ENCODE measurements around the gene NLRC5. TPM values are rescaled to one million over a fixed set of nuclear protein-coding genes. Genes with fewer than 3 reads are reported as not detected.

The NLRC5 gene
- polyA plus RNA-seq, 1 donor from 2014 or later: 134 TPM

DNA sequence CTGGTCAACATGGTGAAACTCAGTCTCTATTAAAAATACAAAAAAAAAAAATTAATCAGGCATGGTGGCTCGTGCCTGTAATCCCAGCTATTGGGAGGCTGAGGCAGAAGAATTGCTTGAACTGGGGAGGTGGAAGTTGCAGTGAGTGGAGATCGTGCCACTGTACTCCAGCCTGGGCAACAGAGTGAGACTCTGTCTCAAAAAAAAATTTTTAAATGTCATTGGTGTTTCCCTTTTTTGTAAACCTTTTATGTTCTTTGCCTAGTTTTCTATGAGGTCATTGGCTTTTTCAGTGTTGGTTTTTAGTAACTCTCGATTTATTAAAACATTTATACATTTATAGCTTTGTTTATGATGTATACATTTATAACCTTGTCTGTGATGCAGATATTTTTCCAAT, 18.2 kb downstream of the NLRC5 start:
- Mint-ChIP-seq H3K36me3 (peaks cover 7% of the 10 kb centered on the region), H3K4me1 (peaks cover 54 to 70% (median 63%) of the 10 kb centered on the region in 3 donors), H3K27ac (peak overlapping the region; percentile 88 to 97 (median 91)), H3K9me3 (no peaks in the 10 kb centered on the region), H3K4me3 (peak overlapping the region in 3 of 4 donors; percentile 33 to 80 (median 78)), H3K27me3 (no peaks in the 10 kb centered on the region)

DNA sequence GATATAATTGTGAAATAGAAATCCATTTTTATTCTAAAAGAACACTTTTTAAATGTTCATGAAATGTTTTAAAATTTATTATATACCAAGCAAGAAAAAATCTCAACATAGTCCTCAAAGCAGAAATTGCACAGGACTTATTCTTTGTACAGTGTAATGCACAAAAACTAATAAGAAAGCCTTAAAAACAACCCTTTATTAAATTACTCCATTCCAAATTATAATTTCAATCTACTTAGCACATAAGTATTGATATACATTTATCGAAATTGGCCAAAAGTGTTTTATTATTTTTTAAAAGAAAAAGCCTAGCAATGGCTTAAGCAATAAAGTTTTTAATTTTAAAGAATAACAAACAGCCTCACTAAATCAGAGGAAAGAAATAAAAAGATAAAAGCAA, 19.1 kb downstream of the NLRC5 start:
- peaks cover 7% of the 10 kb centered on the region for H3K36me3 Mint-ChIP-seq
- H3K4me1 Mint-ChIP-seq: peaks cover 48 to 67% (median 62%) of the 10 kb centered on the region in 3 donors
- no peaks in the 10 kb centered on the region for H3K27me3 Mint-ChIP-seq
- peak overlapping the region in 1 of 3 donors; percentile 83 for H3K27ac Mint-ChIP-seq
- H3K4me3 Mint-ChIP-seq: no peak overlapping the region
- no peaks in the 10 kb centered on the region for H3K9me3 Mint-ChIP-seq

DNA sequence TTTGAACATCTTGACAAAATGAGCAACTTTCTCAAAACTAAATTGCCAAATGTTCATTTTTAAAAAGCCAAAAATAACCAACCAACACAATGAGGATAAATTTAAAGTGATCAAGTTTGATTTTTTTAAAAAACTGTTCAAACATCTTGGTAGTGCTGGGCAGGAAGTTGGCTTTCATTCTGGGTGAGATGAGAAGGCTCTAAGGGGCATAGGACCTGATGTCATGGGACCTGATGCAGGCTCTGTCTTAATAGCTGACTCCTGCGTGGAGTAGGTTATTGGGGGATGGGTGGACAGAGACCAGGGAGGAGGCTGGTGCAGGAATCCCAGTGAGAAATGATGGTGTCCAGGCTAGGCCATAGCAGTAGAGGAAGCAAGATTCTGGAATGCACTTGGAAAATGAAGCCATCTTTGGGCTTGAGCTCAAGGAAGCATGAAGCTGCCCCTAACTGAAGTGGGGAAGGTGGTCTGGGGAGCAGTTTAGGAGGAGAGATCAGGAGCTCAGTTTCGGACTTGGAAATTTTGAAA, 20.4 kb downstream of the NLRC5 start:
- peak overlapping the region; percentile 2 to 84 (median 67) for H3K4me3 Mint-ChIP-seq
- peaks cover 7% of the 10 kb centered on the region for H3K36me3 Mint-ChIP-seq
- H3K27me3 Mint-ChIP-seq: no peaks in the 10 kb centered on the region
- peak overlapping the region; percentile 49 to 83 (median 62) for H3K27ac Mint-ChIP-seq
- H3K4me1 Mint-ChIP-seq: peaks cover 47 to 68% (median 62%) of the 10 kb centered on the region in 3 donors
- H3K9me3 Mint-ChIP-seq: no peaks in the 10 kb centered on the region

DNA sequence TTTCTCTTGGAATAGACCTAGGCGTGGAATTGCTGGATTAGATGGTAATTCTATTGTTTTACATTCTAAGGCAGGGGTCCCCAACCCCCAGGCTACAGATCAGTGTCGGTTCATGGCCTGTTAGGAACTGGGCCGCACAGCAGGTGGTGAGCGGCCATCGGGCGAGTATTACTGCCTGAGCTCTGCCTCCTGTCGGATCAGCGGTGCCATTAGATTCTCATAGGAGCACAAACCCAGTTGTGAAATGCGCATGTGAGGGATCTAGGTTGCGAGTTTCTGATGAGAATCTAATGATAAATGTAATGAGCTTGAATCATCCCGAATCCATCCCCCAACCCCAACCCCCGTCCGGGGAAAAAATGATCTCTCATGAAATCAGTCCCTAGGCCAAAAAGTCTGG, 23.0 kb downstream of the NLRC5 start:
- Mint-ChIP-seq H3K4me1 (peaks cover 38 to 55% (median 50%) of the 10 kb centered on the region in 3 donors), H3K27ac (peak overlapping the region; percentile 8 to 73 (median 28)), H3K36me3 (peaks cover 13% of the 10 kb centered on the region), H3K4me3 (peak overlapping the region in 2 of 4 donors; percentile 25 to 90), H3K27me3 (no peaks in the 10 kb centered on the region), H3K9me3 (no peaks in the 10 kb centered on the region)

DNA sequence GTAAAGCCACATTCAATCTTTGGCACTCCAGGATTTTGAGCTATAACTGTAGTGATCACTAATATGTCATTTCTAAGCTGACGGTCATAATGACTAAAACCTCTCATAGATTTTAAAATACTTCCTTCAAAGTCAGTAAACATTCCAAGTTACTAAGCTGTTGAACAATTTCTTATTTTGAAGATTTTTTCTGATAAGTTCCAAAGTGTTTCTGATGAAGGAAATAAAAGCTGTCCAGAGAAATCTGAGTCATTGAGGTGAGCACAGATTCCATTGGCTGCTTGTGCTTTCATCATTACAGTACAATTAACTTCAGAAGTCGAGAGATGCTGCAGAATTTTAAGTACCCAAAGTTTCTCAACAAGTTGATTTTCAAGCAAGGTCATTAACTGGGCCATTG, 23.9 kb downstream of the NLRC5 start:
- H3K9me3 Mint-ChIP-seq: no peaks in the 10 kb centered on the region
- peaks cover 38 to 53% (median 51%) of the 10 kb centered on the region in 3 donors for H3K4me1 Mint-ChIP-seq
- peaks cover 14% of the 10 kb centered on the region for H3K36me3 Mint-ChIP-seq
- no peaks in the 10 kb centered on the region for H3K27me3 Mint-ChIP-seq
- H3K4me3 Mint-ChIP-seq: peak overlapping the region in 1 of 4 donors; percentile 70
- peak overlapping the region; percentile 43 to 95 (median 82) for H3K27ac Mint-ChIP-seq

DNA sequence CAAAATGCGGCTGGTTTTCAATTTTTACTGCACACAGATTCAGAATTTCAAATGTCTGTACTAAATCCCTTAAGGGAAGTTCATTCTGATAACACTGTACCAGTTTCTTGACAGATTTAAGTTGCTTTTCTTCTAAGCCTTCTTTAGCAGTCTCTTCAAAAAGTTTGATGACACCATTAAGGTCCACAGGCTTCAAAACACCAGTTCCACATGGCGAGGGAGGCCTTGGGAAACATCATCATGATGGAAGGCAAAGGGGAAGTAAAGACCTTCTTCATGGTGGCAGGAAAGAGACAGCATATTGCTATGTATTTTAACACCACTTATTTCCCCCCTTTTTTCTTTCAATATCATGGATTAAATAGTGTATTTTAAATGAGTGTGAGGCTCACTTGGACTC, 24.5 kb downstream of the NLRC5 start:
- H3K9me3 Mint-ChIP-seq: no peaks in the 10 kb centered on the region
- peaks cover 17% of the 10 kb centered on the region for H3K36me3 Mint-ChIP-seq
- peaks cover 38 to 55% (median 52%) of the 10 kb centered on the region in 3 donors for H3K4me1 Mint-ChIP-seq

DNA sequence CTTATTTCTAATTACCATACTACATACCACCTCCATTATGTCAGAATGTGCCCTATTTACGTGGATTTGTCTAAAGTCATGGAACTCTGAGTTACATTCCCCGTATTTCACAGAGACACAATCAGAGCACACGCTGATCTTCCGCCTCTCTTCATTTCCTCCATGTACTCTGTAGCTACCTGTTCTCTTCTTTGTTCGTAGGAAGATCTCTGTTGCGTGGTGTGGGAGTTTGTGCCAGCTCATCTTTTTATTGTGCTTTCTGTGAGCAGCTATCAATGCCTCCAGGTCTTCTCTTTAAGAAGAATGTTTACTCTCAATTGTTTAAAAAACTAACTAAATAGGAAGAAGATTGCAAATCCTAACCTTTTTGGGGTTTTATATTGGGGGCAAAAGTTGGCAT, 26.9 kb downstream of the NLRC5 start:
- peak overlapping the region; percentile 40 to 81 (median 59) for H3K27ac Mint-ChIP-seq
- peak overlapping the region in 2 of 4 donors; percentile 12 to 60 for H3K4me3 Mint-ChIP-seq
- peaks cover 15% of the 10 kb centered on the region for H3K36me3 Mint-ChIP-seq
- no peaks in the 10 kb centered on the region for H3K27me3 Mint-ChIP-seq
- H3K4me1 Mint-ChIP-seq: peaks cover 25 to 40% (median 39%) of the 10 kb centered on the region in 3 donors
- H3K9me3 Mint-ChIP-seq: no peaks in the 10 kb centered on the region

More for the DNA sequence above, 24.5 kb downstream of the NLRC5 start:
- Mint-ChIP-seq H3K27me3 (no peaks in the 10 kb centered on the region), H3K4me3 (peak overlapping the region; percentile 22 to 78 (median 70)), H3K27ac (peak overlapping the region; percentile 43 to 95 (median 82))

DNA sequence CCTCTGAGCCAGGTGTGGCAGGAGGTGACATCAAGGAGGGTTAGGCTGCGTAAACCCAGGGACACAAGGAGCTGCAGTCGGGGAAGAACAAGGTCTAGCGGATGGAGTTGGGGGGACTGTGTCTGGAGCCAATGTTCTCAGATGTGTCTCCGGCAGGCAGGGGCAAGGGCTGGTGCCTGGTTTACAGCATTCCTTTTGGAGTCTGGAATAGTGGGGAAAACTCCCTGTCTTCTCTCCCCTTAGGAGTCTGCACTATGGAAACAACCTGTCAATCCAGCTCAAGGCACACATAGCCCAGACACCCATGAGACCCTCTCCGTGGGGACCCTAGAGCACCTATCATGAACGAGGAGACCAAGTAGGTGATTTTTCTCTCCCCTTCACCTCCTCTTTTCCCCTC, 27.5 kb downstream of the NLRC5 start:
- Mint-ChIP-seq H3K36me3 (peaks cover 18% of the 10 kb centered on the region), H3K4me1 (peaks cover 23 to 38% (median 34%) of the 10 kb centered on the region in 3 donors), H3K27ac (peak overlapping the region in 2 of 3 donors; percentile 51 to 59), H3K9me3 (no peaks in the 10 kb centered on the region), H3K27me3 (no peaks in the 10 kb centered on the region), H3K4me3 (no peak overlapping the region)

DNA sequence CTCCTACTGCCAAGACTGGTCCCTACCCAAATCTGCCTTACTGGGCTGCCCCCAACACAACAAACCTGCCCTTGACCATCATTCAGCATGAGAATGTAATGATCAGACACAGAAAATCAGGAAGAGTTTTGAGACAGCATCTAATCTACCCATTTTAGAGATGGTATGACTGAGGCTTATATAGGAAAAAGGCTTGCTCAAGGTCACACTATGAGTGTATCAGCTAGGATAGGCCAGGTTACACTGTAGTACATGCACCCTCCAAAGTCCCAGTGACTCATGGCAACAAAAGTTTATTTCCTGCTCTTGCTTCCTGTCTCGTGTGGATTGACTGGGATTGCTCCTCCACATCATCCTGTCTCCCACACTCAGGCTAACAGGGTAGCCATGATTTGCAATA, 27.9 kb downstream of the NLRC5 start:
- peaks cover 19 to 36% (median 30%) of the 10 kb centered on the region in 3 donors for H3K4me1 Mint-ChIP-seq
- no peaks in the 10 kb centered on the region for H3K9me3 Mint-ChIP-seq
- peaks cover 21% of the 10 kb centered on the region for H3K36me3 Mint-ChIP-seq
- H3K27ac Mint-ChIP-seq: peak overlapping the region in 2 of 3 donors; percentile 51 to 59
- H3K4me3 Mint-ChIP-seq: no peak overlapping the region
- H3K27me3 Mint-ChIP-seq: no peaks in the 10 kb centered on the region

DNA sequence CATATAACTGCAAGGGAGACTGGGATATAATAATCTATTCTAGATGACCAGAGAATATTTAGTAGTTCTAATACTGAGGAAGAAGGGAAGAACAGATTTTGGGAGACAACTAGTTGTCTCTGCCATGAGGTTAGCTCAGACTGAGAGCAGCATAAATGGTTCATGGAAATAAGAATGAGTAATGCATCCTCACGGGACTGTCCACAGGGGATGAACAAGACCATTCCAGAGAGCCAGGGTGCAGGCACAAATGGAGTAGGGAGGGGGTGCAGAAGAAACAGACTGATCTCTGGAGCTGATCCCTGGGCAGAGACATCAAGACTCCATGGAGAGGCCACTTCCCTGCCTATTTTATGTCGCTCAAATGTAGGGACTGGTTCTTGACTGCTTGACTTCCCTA, 30.4 kb downstream of the NLRC5 start:
- peaks cover 12 to 21% (median 17%) of the 10 kb centered on the region in 3 donors for H3K4me1 Mint-ChIP-seq
- no peak overlapping the region for H3K4me3 Mint-ChIP-seq
- H3K36me3 Mint-ChIP-seq: peaks cover 21% of the 10 kb centered on the region
- peak overlapping the region in 2 of 3 donors; percentile 68 to 96 for H3K27ac Mint-ChIP-seq
- H3K27me3 Mint-ChIP-seq: no peaks in the 10 kb centered on the region
- no peaks in the 10 kb centered on the region for H3K9me3 Mint-ChIP-seq

DNA sequence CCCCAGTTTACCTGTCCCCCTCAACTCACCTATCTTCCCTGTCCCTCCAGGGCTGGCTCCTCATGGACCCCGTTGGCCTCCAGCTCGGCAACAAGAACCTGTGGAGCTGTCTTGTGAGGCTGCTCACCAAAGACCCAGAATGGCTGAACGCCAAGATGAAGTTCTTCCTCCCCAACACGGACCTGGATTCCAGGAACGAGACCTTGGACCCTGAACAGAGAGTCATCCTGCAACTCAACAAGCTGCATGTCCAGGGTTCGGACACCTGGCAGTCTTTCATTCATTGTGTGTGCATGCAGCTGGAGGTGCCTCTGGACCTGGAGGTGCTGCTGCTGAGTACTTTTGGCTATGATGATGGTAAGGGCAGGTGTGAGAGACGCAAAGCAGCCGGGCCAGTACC, 31.3 kb downstream of the NLRC5 start:
- Mint-ChIP-seq H3K4me3 (peak overlapping the region in 1 of 4 donors; percentile 60), H3K27ac (peak overlapping the region in 1 of 3 donors; percentile 76), H3K36me3 (peaks cover 22% of the 10 kb centered on the region), H3K9me3 (no peaks in the 10 kb centered on the region), H3K4me1 (peaks cover 12 to 20% (median 16%) of the 10 kb centered on the region in 3 donors), H3K27me3 (no peaks in the 10 kb centered on the region)

DNA sequence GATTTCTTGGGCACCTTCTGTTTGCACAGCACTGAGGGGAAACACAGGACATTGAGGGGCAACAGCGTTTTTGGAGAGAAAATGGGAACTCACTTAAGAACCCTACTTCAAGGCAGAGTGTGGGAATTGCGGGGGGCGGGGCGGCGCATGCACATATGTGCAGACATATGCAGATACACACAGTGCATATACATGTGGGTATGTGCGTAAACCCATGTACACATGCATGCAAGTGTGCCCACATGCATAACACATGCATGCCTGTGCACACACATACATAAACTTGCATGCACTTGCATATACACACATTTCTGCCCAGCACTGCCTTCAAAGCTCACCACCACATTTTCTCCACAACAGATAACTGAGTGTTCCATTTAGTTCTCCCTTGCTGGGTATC, 32.4 kb downstream of the NLRC5 start:
- Mint-ChIP-seq H3K9me3 (no peaks in the 10 kb centered on the region), H3K36me3 (peaks cover 19% of the 10 kb centered on the region), H3K4me1 (peaks cover 6 to 18% (median 12%) of the 10 kb centered on the region in 3 donors), H3K4me3 (no peak overlapping the region), H3K27ac (peak overlapping the region; percentile 25 to 84 (median 36)), H3K27me3 (no peaks in the 10 kb centered on the region)

DNA sequence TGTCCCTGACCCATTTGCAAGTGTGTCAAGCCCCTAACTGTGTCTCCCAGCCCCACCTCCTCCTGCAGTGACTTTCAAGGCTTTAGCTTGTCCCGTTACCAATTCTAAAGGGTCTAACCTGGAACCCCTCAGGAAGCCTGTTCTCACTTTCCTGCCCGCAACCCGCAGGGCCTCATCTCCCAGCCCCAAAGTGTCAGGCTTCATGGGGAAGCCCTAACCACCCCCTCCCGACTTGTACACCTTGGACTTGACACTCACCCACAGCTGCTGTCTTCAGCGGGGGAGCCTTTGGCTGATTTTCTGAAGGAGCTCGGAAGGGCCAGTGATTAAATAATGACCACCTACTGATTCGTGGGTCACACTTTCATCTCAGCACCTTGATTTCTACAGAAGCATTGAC, 33.1 kb downstream of the NLRC5 start:
- H3K27me3 Mint-ChIP-seq: no peaks in the 10 kb centered on the region
- peaks cover 10 to 22% (median 12%) of the 10 kb centered on the region in 3 donors for H3K4me1 Mint-ChIP-seq
- H3K27ac Mint-ChIP-seq: peak overlapping the region in 2 of 3 donors; percentile 19 to 25
- no peaks in the 10 kb centered on the region for H3K9me3 Mint-ChIP-seq
- H3K4me3 Mint-ChIP-seq: peak overlapping the region in 1 of 4 donors; percentile 60
- H3K36me3 Mint-ChIP-seq: peaks cover 16% of the 10 kb centered on the region

DNA sequence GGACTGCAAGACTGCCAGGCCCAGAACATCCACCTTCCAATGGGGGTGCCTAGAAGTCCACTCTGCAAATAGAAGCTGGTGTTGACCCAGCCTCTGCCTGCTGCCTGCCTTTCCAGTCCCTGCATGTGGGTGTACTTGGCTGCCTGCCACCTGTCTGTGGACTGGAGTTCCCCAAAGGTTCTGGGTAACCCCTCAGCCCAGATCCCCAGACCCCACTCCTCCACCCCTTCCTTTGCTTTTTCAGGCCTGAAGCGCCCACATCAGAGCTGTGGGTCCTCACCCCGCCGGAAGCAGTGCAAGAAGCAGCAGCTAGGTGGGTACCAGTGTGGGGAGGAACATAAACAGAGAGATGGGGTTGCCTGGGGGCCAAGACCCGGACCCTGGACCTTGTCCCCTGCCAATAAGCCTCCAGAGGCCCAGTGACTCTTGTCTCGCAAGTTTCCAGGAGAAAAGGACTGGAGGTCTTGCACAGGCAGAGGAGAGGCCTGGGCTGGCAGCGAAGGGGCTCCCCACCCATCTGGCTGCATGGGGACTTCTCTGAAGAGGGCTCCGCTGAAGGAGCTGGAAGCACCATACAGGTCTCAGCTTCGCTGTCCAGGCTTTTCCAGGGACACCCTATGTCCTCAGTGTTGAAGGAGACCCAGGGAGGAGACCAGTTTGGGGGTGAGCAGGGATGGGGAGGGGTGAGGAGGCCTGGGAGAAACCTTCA, 34.3 kb downstream of the NLRC5 start:
- H3K9me3 Mint-ChIP-seq: no peaks in the 10 kb centered on the region
- H3K27me3 Mint-ChIP-seq: no peaks in the 10 kb centered on the region
- peak overlapping the region in 1 of 4 donors; percentile 74 for H3K4me3 Mint-ChIP-seq
- peak overlapping the region in 2 of 3 donors; percentile 25 to 67 for H3K27ac Mint-ChIP-seq
- H3K36me3 Mint-ChIP-seq: peaks cover 12% of the 10 kb centered on the region
- peaks cover 12 to 30% (median 15%) of the 10 kb centered on the region in 3 donors for H3K4me1 Mint-ChIP-seq

DNA sequence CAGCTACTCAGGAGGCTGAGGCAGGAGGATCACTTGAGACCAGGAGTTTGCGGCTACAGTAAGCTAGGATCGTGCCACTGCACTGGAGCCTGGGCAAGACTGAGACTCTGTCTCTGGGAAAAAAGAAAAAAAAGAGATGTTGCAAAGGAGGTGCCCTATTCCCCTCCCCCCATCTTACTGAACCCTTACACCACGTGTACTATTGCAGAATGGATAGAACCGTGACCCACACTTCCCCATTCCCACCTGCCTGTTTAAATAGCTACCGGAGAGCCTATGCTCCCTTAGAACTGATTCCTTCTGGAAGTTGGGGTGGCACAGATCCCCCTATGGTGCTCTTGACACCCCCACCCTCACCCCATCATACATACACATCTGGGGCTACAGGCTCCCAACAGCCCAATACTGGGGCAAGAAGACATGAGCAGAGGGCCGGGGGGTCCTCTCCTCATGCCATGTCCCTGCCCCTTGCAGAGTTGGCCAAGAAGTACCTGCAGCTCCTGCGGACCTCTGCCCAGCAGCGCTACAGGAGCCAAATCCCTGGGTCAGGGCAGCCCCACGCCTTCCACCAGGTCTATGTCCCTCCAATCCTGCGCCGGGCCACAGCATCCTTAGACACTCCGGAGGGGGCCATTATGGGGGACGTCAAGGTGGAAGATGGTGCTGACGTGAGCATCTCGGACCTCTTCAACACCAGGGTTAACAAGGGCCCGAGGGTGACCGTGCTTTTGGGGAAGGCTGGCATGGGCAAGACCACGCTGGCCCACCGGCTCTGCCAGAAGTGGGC, 35.7 kb downstream of the NLRC5 start:
- H3K27ac Mint-ChIP-seq: peak overlapping the region; percentile 39 to 89 (median 40)
- H3K27me3 Mint-ChIP-seq: no peaks in the 10 kb centered on the region
- H3K9me3 Mint-ChIP-seq: peaks cover 0 to under 1% (median 0%) of the 10 kb centered on the region in 3 donors
- H3K4me3 Mint-ChIP-seq: no peak overlapping the region
- H3K4me1 Mint-ChIP-seq: peaks cover 15 to 30% (median 16%) of the 10 kb centered on the region in 3 donors
- peaks cover 14% of the 10 kb centered on the region for H3K36me3 Mint-ChIP-seq

Data from IgD-negative memory B cell (primary cell).